HepG2 (cell line): ENCODE data around the gene SMPD3. TPM values are rescaled to one million over a fixed set of nuclear protein-coding genes. Genes with fewer than 3 reads are reported as not detected.

Experiments
- ATAC-seq: fragments of 200-7000 bp; cut with Tn5 transposase; 3 replicates; pipeline ENCODE4 v1.9.1; 2020; ENCODE audit warnings: mild to moderate bottlenecking, moderate library complexity
- BruUV-seq: library from RNA; stranded (reverse); fragments of 400-500 nt; replicated peaks from 2 replicates; lab custom pipeline; 2021; lab: Mats Ljungman, UMichigan
- CTCF ChIA-PET: fragments of 300-600 bp; formaldehyde crosslinking; extraction: SDS; loops from one replicate; lab custom pipeline; 2021; ENCODE audit warnings: low total read pairs, inconsistent platforms, low intra/inter-chr PET ratio; lab: Yijun Ruan, JAX
- POLR2A ChIA-PET: fragments of 350-600 bp; sonication (Branson Sonifier 250); formaldehyde crosslinking; loops from one replicate; lab custom pipeline; 2020; ENCODE audit warnings: antibody characterized with exemption, inconsistent platforms; lab: Yijun Ruan, JAX
- DNase-seq: peaks from one replicate; pipeline ENCODE4 v3.0.0-alpha.2; 2015; ENCODE audit warnings: low spot score
- FAIRE-seq: peaks from 3 replicates; lab custom pipeline; 2011; peaks lifted over from hg19 to GRCh38; lab: Jason Lieb, UNC
- H2AFZ ChIP-seq: one replicate; pipeline ENCODE4 v1.6.1; 2011; ENCODE audit warnings: low read length, inconsistent platforms
- H3K27ac ChIP-seq: fragments of 300-600 bp; 3 replicates; pipeline ENCODE4 v1.8.0; 2011; ENCODE audit warnings: mixed run types, mild to moderate bottlenecking, mixed read lengths, low read length, inconsistent platforms; ENCODE audit not compliant: insufficient read depth; ENCODE audit errors: extremely low read length
- H3K27me3 ChIP-seq, 2 experiments: fragments of 200-600 bp in 1 of 2; 2 replicates in 1 of 2; 3 replicates in 1 of 2; pipeline versions ENCODE4 v1.6.0 to v1.8.0; 2011; ENCODE audit warnings: low read length in 2 of 2, mild to moderate bottlenecking in 2 of 2, moderate library complexity in 2 of 2, inconsistent platforms in 1 of 2; ENCODE audit not compliant: insufficient read depth in 2 of 2, control insufficient read depth in 1 of 2
- H3K36me3 ChIP-seq, 2 experiments: fragments of 200-600 bp in 1 of 2; replicated peaks in 1 of 2; 2 replicates in 1 of 2; 3 replicates in 1 of 2; pipeline versions ENCODE4 v1.5.1 to v1.8.0; 2011; ENCODE audit warnings: low read length in 2 of 2, inconsistent platforms in 1 of 2; ENCODE audit not compliant: insufficient read depth in 2 of 2, control insufficient read depth in 1 of 2
- H3K4me1 ChIP-seq: 2 replicates; pipeline ENCODE4 v1.5.1; 2012; ENCODE audit warnings: low read length, inconsistent platforms; ENCODE audit not compliant: insufficient read depth
- H3K4me2 ChIP-seq: 2 replicates; pipeline ENCODE4 v1.6.0; 2011; ENCODE audit warnings: low read depth, low read length, inconsistent platforms
- H3K4me3 ChIP-seq, 3 experiments: fragments of 200-600 bp in 1 of 3; sonication (generic), shearing (Covaris generic) in 1 of 3; replicated peaks in 1 of 3; 2 replicates each; pipeline ENCODE4 v1.5.1; 2011 to 2016; ENCODE audit warnings: low read length in 3 of 3, inconsistent platforms in 2 of 3, low read depth in 2 of 3, mild to moderate bottlenecking in 2 of 3, control low read depth in 1 of 3, mixed read lengths in 1 of 3; ENCODE audit not compliant: insufficient read depth in 1 of 3
- H3K79me2 ChIP-seq: one replicate; pipeline ENCODE4 v1.6.1; 2011; ENCODE audit warnings: low read length, inconsistent platforms; ENCODE audit not compliant: insufficient read depth
- H3K9ac ChIP-seq: 2 replicates; pipeline ENCODE4 v1.6.0; 2011; ENCODE audit warnings: mild to moderate bottlenecking, low read depth, low read length, inconsistent platforms; ENCODE audit not compliant: insufficient read depth
- H3K9me3 ChIP-seq: 2 replicates; pipeline ENCODE4 v1.5.1; 2012; ENCODE audit warnings: mild to moderate bottlenecking, low read length
- H4K20me1 ChIP-seq: 2 replicates; pipeline ENCODE4 v1.6.0; 2011; ENCODE audit warnings: inconsistent platforms, mild to moderate bottlenecking, low read length, moderate library complexity; ENCODE audit not compliant: insufficient read depth
- CEBPB ChIP-seq: IDR thresholded peaks from 2 replicates; pipeline ENCODE4 v1.6.1; 2011; ENCODE audit warnings: low read depth, low read length, improper control_type of control experiment, borderline replicate concordance
- IRF2 ChIP-seq: IDR thresholded peaks from 2 replicates; pipeline ENCODE4 v1.6.1; 2018; ENCODE audit warnings: missing genetic modification reagents, missing compliant biosample characterization
- ONECUT2 ChIP-seq: sonication (generic); formaldehyde crosslinking; IDR thresholded peaks from 2 replicates; pipeline ENCODE4 v1.4.0; 2020; ENCODE audit warnings: missing genetic modification reagents
- PRDM4 ChIP-seq: sonication (generic); formaldehyde crosslinking; IDR thresholded peaks from 2 replicates; pipeline ENCODE4 v1.9.0; 2021; ENCODE audit warnings: missing genetic modification reagents, borderline replicate concordance
- ZFYVE20 ChIP-seq: sonication (generic); formaldehyde crosslinking; IDR thresholded peaks from 2 replicates; pipeline ENCODE4 v1.8.0; 2023; ENCODE audit warnings: low read depth, mild to moderate bottlenecking, moderate library complexity, missing genetic modification reagents, borderline replicate concordance
- ZNF615 ChIP-seq: sonication (generic); formaldehyde crosslinking; IDR thresholded peaks from 2 replicates; pipeline ENCODE4 v1.5.0; 2020; ENCODE audit warnings: mild to moderate bottlenecking, missing genetic modification reagents, borderline replicate concordance
- ZNF672 ChIP-seq: sonication (generic); formaldehyde crosslinking; IDR thresholded peaks from 2 replicates; pipeline ENCODE4 v1.8.1; 2022; ENCODE audit warnings: missing genetic modification reagents
- WGBS: methylation state at CpG from one replicate; pipeline ENCODE4 v1.1.6; 2017; ENCODE audit warnings: low lambda C conversion rate; 5-methylcytosine and 5-hydroxymethylcytosine counted together
- in situ Hi-C: cut with HindIII; loops from 2 replicates; pipeline ENCODE4 v1.10.0; 2017; ENCODE audit warnings: low pct_unique_long_range_greater_than_20kb; ENCODE audit not compliant: extremely low pct_ligation_motif_present
- intact Hi-C: fragments of 100-400 bp; cut with micrococcal nuclease; formaldehyde crosslinking; loops from one replicate; pipeline ENCODE4 v1.10.0; 2022; ENCODE audit not compliant: unreplicated experiment
- polyA plus RNA-seq, 8 experiments: library from polyadenylated mRNA; depleted of rRNA in 3 of 8; stranded (reverse) in 7 of 8; unstranded in 1 of 8; fragments of >200 nt; fragmentation: Illumina TruSeq in 4 of 8; extraction: Trizol in 4 of 8; gene quantifications; 2 replicates each; pipeline versions ENCODE4 v1.2.1 to v1.2.3, GENCODE V29; 2011 to 2016; ENCODE audit warnings: low read depth in 4 of 8, missing spikeins in 1 of 8, mixed read lengths in 1 of 8; ENCODE audit not compliant: insufficient read depth in 1 of 8
- total RNA-seq, 5 experiments: library from RNA; depleted of rRNA; stranded (reverse); fragments of >200 nt; fragmentation: Illumina TruSeq; extraction: Trizol; gene quantifications; 2 replicates each; pipeline ENCODE4 v1.2.3, GENCODE V29; 2016; ENCODE audit warnings: low read depth in 1 of 5
- TF ChIP-seq, protein P1 (sequence below): sonication (generic); formaldehyde crosslinking; IDR thresholded peaks from 2 replicates; pipeline ENCODE4 v1.4.0; 2020; ENCODE audit warnings: missing genetic modification reagents
- TF ChIP-seq, protein P2 (sequence below): sonication (generic); formaldehyde crosslinking; IDR thresholded peaks from 2 replicates; pipeline ENCODE4 v1.5.1; 2020; ENCODE audit warnings: missing genetic modification reagents, mild to moderate bottlenecking, borderline replicate concordance
- TF ChIP-seq, protein P3 (sequence below): sonication (generic); formaldehyde crosslinking; IDR thresholded peaks from 2 replicates; pipeline ENCODE4 v1.4.0; 2020; ENCODE audit warnings: missing genetic modification reagents, borderline replicate concordance

Gene SMPD3
- total and polyA plus RNA-seq, 2 of the 13 experiments (the other 11 are each of a cell fraction or from before 2014, with no cell fraction given): 0.07 to 0.32 TPM

DNA sequence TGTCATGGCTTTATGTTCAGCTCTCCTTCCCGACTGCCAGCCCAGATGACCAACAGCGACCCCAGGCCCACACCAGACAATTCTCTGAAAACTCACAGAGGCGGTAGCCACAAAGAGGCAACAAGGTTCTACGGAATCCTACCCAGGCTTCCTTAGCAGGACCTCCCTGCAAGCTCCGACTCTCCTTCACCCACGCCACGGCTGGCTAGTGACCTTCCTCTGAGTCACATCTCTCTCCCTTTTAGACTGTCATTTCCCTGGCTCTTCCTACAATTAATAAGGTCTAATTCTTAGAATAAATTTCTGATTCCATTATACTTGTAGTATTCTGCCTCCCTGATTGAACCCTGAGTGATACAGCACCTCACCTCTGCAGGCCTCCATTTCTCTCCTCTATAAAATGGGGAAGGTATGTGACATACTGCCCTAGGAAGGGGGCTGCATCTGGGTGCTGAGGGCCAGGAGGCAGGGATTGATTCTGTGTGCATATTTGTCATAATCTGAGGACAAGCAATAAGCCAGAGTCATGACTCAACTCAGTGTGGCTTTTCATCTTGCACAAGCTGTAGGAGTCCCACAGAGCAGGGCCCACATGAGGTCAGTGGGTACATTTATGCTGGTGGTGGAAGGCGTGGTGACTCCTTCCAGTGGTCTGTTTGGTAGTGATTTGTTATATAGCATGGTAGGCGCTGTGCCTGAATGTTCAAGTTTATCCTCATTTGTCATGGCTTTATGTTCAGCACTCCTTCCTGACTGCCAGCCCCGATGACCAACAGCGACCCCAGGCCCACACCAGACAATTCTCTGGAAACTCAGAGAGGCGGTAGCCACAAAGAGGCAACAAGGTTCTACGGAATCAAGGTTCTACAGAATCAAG lies 46.2 kb downstream of the SMPD3 start:
- H3K4me3 ChIP-seq: no peak overlapping the region
- WGBS: 31% methylated on average over 13 of the region's 13 CpGs

More for the DNA sequence above, 46.2 kb downstream of the SMPD3 start:
- Histone ChIP-seq H3K4me1 (no peaks in the 10 kb centered on the region; the same call in 1 of the 2 replicates), H3K27me3 (peaks cover 0 to 33% of the 10 kb centered on the region in 2 experiments; a peak in 4 of 5 replicates), H2AFZ (no peak overlapping the region), H3K9ac (no peak overlapping the region), H3K9me3 (no peaks in the 10 kb centered on the region), H3K36me3 (no peaks in the 10 kb centered on the region), H3K27ac (no peak overlapping the region), H4K20me1 (no peaks in the 10 kb centered on the region; the same call in 1 of the 2 replicates), H3K79me2 (no peaks in the 10 kb centered on the region), H3K4me2 (no peak overlapping the region)
- FAIRE-seq: no peak
- in situ Hi-C loops: no loop called here
- ATAC-seq: no peak
- intact Hi-C loops: no loop called here
- DNase-seq: no peak
- no TSS peak for BruUV-seq
- TF ChIP-seq PRDM4 (CRISPR knock-in tag): no peak
- TF ChIP-seq CEBPB: no peak
- TF ChIP-seq, protein P1, sequence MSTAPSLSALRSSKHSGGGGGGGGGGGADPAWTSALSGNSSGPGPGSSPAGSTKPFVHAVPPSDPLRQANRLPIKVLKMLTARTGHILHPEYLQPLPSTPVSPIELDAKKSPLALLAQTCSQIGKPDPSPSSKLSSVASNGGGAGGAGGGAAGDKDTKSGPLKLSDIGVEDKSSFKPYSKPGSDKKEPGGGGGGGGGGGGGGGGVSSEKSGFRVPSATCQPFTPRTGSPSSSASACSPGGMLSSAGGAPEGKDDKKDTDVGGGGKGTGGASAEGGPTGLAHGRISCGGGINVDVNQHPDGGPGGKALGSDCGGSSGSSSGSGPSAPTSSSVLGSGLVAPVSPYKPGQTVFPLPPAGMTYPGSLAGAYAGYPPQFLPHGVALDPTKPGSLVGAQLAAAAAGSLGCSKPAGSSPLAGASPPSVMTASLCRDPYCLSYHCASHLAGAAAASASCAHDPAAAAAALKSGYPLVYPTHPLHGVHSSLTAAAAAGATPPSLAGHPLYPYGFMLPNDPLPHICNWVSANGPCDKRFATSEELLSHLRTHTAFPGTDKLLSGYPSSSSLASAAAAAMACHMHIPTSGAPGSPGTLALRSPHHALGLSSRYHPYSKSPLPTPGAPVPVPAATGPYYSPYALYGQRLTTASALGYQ (CRISPR knock-in tag): no peak
- TF ChIP-seq ONECUT2 (CRISPR knock-in tag): no peak
- TF ChIP-seq ZNF615 (CRISPR knock-in tag): no peak
- TF ChIP-seq, protein P2, sequence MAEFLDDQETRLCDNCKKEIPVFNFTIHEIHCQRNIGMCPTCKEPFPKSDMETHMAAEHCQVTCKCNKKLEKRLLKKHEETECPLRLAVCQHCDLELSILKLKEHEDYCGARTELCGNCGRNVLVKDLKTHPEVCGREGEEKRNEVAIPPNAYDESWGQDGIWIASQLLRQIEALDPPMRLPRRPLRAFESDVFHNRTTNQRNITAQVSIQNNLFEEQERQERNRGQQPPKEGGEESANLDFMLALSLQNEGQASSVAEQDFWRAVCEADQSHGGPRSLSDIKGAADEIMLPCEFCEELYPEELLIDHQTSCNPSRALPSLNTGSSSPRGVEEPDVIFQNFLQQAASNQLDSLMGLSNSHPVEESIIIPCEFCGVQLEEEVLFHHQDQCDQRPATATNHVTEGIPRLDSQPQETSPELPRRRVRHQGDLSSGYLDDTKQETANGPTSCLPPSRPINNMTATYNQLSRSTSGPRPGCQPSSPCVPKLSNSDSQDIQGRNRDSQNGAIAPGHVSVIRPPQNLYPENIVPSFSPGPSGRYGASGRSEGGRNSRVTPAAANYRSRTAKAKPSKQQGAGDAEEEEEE (CRISPR knock-in tag): no peak
- TF ChIP-seq ZNF672: no peak
- no peak for TF ChIP-seq ZFYVE20
- no peak for TF ChIP-seq IRF2 (CRISPR knock-in tag)
- TF ChIP-seq, protein P3, sequence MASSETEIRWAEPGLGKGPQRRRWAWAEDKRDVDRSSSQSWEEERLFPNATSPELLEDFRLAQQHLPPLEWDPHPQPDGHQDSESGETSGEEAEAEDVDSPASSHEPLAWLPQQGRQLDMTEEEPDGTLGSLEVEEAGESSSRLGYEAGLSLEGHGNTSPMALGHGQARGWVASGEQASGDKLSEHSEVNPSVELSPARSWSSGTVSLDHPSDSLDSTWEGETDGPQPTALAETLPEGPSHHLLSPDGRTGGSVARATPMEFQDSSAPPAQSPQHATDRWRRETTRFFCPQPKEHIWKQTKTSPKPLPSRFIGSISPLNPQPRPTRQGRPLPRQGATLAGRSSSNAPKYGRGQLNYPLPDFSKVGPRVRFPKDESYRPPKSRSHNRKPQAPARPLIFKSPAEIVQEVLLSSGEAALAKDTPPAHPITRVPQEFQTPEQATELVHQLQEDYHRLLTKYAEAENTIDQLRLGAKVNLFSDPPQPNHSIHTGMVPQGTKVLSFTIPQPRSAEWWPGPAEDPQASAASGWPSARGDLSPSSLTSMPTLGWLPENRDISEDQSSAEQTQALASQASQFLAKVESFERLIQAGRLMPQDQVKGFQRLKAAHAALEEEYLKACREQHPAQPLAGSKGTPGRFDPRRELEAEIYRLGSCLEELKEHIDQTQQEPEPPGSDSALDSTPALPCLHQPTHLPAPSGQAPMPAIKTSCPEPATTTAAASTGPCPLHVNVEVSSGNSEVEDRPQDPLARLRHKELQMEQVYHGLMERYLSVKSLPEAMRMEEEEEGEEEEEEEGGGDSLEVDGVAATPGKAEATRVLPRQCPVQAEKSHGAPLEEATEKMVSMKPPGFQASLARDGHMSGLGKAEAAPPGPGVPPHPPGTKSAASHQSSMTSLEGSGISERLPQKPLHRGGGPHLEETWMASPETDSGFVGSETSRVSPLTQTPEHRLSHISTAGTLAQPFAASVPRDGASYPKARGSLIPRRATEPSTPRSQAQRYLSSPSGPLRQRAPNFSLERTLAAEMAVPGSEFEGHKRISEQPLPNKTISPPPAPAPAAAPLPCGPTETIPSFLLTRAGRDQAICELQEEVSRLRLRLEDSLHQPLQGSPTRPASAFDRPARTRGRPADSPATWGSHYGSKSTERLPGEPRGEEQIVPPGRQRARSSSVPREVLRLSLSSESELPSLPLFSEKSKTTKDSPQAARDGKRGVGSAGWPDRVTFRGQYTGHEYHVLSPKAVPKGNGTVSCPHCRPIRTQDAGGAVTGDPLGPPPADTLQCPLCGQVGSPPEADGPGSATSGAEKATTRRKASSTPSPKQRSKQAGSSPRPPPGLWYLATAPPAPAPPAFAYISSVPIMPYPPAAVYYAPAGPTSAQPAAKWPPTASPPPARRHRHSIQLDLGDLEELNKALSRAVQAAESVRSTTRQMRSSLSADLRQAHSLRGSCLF (CRISPR knock-in tag): no peak
- CTCF ChIA-PET: no interaction called here
- POLR2A ChIA-PET: no interaction called here
